Measurements from ENCODE around the gene UCHL3.

DNA sequence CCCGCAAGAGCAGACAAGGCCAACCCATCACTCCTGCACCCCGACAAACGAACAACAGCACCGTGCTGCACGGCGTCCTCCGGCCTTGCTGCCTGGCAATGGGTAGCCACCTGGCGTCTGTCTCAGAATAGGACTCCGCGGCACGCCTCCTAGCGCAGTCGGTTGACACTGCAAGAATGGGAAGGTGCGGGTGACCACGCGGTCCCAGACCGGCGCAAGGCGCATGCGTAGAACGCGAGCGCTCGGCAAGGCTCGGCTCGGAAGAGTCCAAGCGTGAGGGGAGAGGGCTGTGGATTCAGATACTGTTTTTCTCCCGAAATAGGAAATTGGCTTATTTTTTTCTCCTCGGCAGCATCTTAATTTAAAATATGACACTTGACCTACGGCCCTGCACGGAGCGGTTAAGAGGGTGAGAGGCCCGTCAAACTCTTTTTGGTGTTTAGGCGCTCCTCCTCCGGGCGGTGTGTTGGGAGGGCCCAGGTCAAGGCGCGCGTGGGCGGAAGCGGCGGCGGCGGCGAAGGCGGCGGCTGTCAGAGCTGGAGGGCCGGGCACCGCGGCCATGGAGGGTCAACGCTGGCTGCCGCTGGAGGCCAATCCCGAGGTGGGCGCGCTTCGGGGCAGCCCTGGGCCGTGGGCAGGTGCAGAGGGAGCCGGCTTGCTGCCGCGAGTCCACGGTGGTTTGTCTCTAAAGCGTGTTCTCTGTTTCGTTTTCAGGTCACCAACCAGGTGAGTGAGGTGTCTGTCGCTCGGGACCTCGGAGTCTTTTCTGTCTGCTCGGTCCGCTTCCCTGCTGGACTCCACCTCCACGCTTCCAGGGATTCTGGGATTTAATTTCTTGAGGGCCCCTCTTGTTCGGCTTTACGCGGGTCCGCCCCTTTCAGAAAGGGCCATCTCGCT, at the start of gene UCHL3:
- TF ChIP-seq, protein P1, sequence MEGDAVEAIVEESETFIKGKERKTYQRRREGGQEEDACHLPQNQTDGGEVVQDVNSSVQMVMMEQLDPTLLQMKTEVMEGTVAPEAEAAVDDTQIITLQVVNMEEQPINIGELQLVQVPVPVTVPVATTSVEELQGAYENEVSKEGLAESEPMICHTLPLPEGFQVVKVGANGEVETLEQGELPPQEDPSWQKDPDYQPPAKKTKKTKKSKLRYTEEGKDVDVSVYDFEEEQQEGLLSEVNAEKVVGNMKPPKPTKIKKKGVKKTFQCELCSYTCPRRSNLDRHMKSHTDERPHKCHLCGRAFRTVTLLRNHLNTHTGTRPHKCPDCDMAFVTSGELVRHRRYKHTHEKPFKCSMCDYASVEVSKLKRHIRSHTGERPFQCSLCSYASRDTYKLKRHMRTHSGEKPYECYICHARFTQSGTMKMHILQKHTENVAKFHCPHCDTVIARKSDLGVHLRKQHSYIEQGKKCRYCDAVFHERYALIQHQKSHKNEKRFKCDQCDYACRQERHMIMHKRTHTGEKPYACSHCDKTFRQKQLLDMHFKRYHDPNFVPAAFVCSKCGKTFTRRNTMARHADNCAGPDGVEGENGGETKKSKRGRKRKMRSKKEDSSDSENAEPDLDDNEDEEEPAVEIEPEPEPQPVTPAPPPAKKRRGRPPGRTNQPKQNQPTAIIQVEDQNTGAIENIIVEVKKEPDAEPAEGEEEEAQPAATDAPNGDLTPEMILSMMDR (IDR thresholded peaks at IDR 0.05) = peak; percentile 73 to 99 (median 92)
- TF ChIP-seq POLR2A (IDR thresholded peaks at IDR 0.05) = peak; percentile 62 to 73
